MM.1S (cell line): ENCODE measurements around the gene ARID3C.

ENCODE experiments used
- EZH2 ChIP-seq: fragments of 300-600 bp; sonication (generic); optimal IDR thresholded peaks from 2 replicates; pipeline ENCODE3; 2017; ENCODE audit warnings: low read depth, mild to moderate bottlenecking, antibody characterized with exemption, low read length, mixed read lengths
- TF ChIP-seq, protein P1 (sequence below): fragments of 300-600 bp; sonication (generic); IDR thresholded peaks from 2 replicates; pipeline ENCODE4 v1.5.1; 2016; ENCODE audit warnings: antibody characterized with exemption, low read length, mixed read lengths

DNA sequence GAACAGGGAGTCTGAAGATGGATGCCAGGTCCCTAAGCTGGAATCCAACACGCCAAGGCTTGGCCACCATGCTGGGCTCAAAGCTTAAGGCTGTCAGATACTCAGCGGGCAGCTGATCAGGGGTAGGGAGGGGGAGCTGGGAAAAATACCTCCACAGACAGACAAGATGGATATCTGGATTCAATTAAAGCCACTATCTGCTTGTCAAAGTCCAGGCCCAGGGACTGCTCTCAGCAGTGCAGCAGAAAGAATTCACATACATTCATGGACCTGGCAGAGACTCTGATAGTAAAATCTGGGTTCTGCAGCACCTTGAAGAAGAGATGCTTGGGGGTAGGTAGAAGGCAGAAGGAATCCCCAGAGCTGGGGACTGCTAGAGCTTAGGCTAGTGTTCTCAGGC is 13.7 kb downstream of the ARID3C start:
- TF ChIP-seq, protein P1, sequence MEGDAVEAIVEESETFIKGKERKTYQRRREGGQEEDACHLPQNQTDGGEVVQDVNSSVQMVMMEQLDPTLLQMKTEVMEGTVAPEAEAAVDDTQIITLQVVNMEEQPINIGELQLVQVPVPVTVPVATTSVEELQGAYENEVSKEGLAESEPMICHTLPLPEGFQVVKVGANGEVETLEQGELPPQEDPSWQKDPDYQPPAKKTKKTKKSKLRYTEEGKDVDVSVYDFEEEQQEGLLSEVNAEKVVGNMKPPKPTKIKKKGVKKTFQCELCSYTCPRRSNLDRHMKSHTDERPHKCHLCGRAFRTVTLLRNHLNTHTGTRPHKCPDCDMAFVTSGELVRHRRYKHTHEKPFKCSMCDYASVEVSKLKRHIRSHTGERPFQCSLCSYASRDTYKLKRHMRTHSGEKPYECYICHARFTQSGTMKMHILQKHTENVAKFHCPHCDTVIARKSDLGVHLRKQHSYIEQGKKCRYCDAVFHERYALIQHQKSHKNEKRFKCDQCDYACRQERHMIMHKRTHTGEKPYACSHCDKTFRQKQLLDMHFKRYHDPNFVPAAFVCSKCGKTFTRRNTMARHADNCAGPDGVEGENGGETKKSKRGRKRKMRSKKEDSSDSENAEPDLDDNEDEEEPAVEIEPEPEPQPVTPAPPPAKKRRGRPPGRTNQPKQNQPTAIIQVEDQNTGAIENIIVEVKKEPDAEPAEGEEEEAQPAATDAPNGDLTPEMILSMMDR: no peak
- no peak for TF ChIP-seq EZH2
